ENCODE results near the gene KITLG. TPM values are rescaled to one million over a fixed set of nuclear protein-coding genes. Genes with fewer than 3 reads are reported as not detected.

KITLG gene
- total and polyA plus RNA-seq, 2 experiments from 2014 or later = 3.1 to 10.7 TPM

- Histone ChIP-seq H3K79me2 (replicated peaks; ENCODE audit: insufficient read depth) (no peaks in the 10 kb centered on the region), H3K4me3 (no peak overlapping the region), H3K4me2 (0 out of 2 replicates have a peak overlapping the region, but pooled peaks have one; percentile 12), H3K27ac (ENCODE audit: low read depth) (no peak overlapping the region), H3F3A (replicated peaks; ENCODE audit: low read depth) (no peaks in the 10 kb centered on the region), H3K36me3 (ENCODE audit: insufficient read depth) (no peaks in the 10 kb centered on the region; the same call in 1 of the 2 replicates), H3K4me1 (ENCODE audit: insufficient read depth) (peaks cover 6% of the 10 kb centered on the region; the same call in 1 of the 2 replicates), H3K27me3 (ENCODE audit: insufficient read depth) (no peaks in the 10 kb centered on the region), H3K9me2 (ENCODE audit: insufficient read depth) (no peaks in the 10 kb centered on the region), H4K20me1 (replicated peaks; ENCODE audit: insufficient read depth) (no peaks in the 10 kb centered on the region), H2AFZ (no peak overlapping the region)
- Mint-ChIP-seq H3K9me3 (peaks cover 27% of the 10 kb centered on the region), H3K4me3 (no peak overlapping the region), H3K27ac (peak overlapping the region; percentile 59; the same call in 1 of the 2 replicates), H3K27me3 (ENCODE audit: insufficient read depth, low read depth, poor library complexity) (peaks cover 5% of the 10 kb centered on the region), H3K4me1 (peaks cover 21% of the 10 kb centered on the region), H3K36me3 (ENCODE audit: low read depth) (peaks cover 17% of the 10 kb centered on the region)
- DNase-seq (ENCODE audit: low spot score) = no peak
- TF ChIP-seq POLR2AphosphoS5 (IDR thresholded peaks at IDR 0.05; ENCODE audit: low read depth) = no peak
- no peak for TF ChIP-seq CREB1 (CRISPR knock-in tag; IDR thresholded peaks at IDR 0.05; ENCODE audit: low read depth)
- TF ChIP-seq CTCF (conservative IDR thresholded peaks at IDR 0.05; ENCODE audit: low read depth in 2 of 2) = no peak
- no peak for TF ChIP-seq ETS1 (IDR thresholded peaks at IDR 0.05)
- no peak for TF ChIP-seq STAT1 (IDR thresholded peaks at IDR 0.05; ENCODE audit: unreplicated experiment)
- TF ChIP-seq NANOG (IDR thresholded peaks at IDR 0.05; ENCODE audit: borderline replicate concordance) = no peak
- TF ChIP-seq ZNF331 (CRISPR knock-in tag; IDR thresholded peaks at IDR 0.05; ENCODE audit: low read depth) = no peak
- no peak for ATAC-seq
Observed at GRCh38 chr12:88472248-88472647, 108.0 kb downstream of the KITLG start.

- no peak overlapping the region for H3K27ac ChIP-seq (ENCODE audit: low read depth)
- no peaks in the 10 kb centered on the region for H3K27me3 ChIP-seq (ENCODE audit: insufficient read depth)
- peaks cover 27% of the 10 kb centered on the region for H3K9me3 Mint-ChIP-seq
- H4K20me1 ChIP-seq (replicated peaks; ENCODE audit: insufficient read depth) = no peaks in the 10 kb centered on the region
- peaks cover 21% of the 10 kb centered on the region for H3K4me1 Mint-ChIP-seq
- H3F3A ChIP-seq (replicated peaks; ENCODE audit: low read depth) = no peaks in the 10 kb centered on the region
- ATAC-seq = peak; percentile 94
- H3K9me2 ChIP-seq (ENCODE audit: insufficient read depth) = no peaks in the 10 kb centered on the region
- no peak overlapping the region for H3K4me3 Mint-ChIP-seq
- no peaks in the 10 kb centered on the region; the same call in 1 of the 2 replicates for H3K36me3 ChIP-seq (ENCODE audit: insufficient read depth)
- no peak overlapping the region for H3K4me3 ChIP-seq
- H2AFZ ChIP-seq = no peak overlapping the region
- 0 out of 2 replicates have a peak overlapping the region, but pooled peaks have one; percentile 12 for H3K4me2 ChIP-seq
- peaks cover 5% of the 10 kb centered on the region for H3K27me3 Mint-ChIP-seq (ENCODE audit: insufficient read depth, low read depth, poor library complexity)
- H3K4me1 ChIP-seq (ENCODE audit: insufficient read depth) = peaks cover 6% of the 10 kb centered on the region; the same call in 1 of the 2 replicates
- H3K36me3 Mint-ChIP-seq (ENCODE audit: low read depth) = peaks cover 23% of the 10 kb centered on the region
- no peaks in the 10 kb centered on the region for H3K79me2 ChIP-seq (replicated peaks; ENCODE audit: insufficient read depth)
- H3K27ac Mint-ChIP-seq = peak overlapping the region; percentile 59
- DNase-seq (ENCODE audit: low spot score) = peak; percentile 30
- TF ChIP-seq STAT1 (IDR thresholded peaks at IDR 0.05; ENCODE audit: unreplicated experiment) = no peak
- TF ChIP-seq CREB1 (CRISPR knock-in tag; IDR thresholded peaks at IDR 0.05; ENCODE audit: low read depth) = no peak
- TF ChIP-seq ZNF331 (CRISPR knock-in tag; IDR thresholded peaks at IDR 0.05; ENCODE audit: low read depth) = no peak
- TF ChIP-seq ZNF462 (CRISPR knock-in tag; IDR thresholded peaks at IDR 0.05) = no peak
Observed at GRCh38 chr12:88471331-88472045, 108.8 kb downstream of the KITLG start.

Data from GM23338 (cell line).